Measurements from ENCODE around the gene ALDOC. TPM values are rescaled to one million over a fixed set of nuclear protein-coding genes. Genes with fewer than 3 reads are reported as not detected.

ALDOC gene
- total RNA-seq, 2 donors from 2014 or later: 43.3 to 43.7 TPM

- H3K36me3 ChIP-seq: peaks cover 28% of the 10 kb centered on the region
- H3K4me3 ChIP-seq: peak overlapping the region; percentile 92
- no peaks in the 10 kb centered on the region for H3K27me3 ChIP-seq (replicated peaks; ENCODE audit: insufficient read depth)
- ATAC-seq (ENCODE audit: insufficient number of reproducible peaks, low FRiP score, low read depth) (no peak), DNase-seq (ENCODE audit: low spot score) (no peak)
- H3K27ac ChIP-seq: peak overlapping the region in 1 of 2 donors; percentile 59
- no peaks in the 10 kb centered on the region for H3K9me3 ChIP-seq
- H3K4me1 ChIP-seq (ENCODE audit: control insufficient read depth in 1 of 2, low read depth in 2 of 2): peaks cover 14 to 30% of the 10 kb centered on the region in 2 donors
- TF ChIP-seq, protein P1, sequence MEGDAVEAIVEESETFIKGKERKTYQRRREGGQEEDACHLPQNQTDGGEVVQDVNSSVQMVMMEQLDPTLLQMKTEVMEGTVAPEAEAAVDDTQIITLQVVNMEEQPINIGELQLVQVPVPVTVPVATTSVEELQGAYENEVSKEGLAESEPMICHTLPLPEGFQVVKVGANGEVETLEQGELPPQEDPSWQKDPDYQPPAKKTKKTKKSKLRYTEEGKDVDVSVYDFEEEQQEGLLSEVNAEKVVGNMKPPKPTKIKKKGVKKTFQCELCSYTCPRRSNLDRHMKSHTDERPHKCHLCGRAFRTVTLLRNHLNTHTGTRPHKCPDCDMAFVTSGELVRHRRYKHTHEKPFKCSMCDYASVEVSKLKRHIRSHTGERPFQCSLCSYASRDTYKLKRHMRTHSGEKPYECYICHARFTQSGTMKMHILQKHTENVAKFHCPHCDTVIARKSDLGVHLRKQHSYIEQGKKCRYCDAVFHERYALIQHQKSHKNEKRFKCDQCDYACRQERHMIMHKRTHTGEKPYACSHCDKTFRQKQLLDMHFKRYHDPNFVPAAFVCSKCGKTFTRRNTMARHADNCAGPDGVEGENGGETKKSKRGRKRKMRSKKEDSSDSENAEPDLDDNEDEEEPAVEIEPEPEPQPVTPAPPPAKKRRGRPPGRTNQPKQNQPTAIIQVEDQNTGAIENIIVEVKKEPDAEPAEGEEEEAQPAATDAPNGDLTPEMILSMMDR (IDR thresholded peaks at IDR 0.05): no peak
Measured at GRCh38 chr17:28551421-28552175, 25.1 kb downstream of the ALDOC start.

- Histone ChIP-seq H3K36me3 (peaks cover 20% of the 10 kb centered on the region), H3K27me3 (replicated peaks; ENCODE audit: insufficient read depth) (no peaks in the 10 kb centered on the region), H3K9me3 (no peaks in the 10 kb centered on the region), H3K4me3 (no peak overlapping the region), H3K27ac (no peak overlapping the region), H3K4me1 (ENCODE audit: control insufficient read depth in 1 of 2, low read depth in 2 of 2) (peaks cover 14 to 30% of the 10 kb centered on the region in 2 donors)
- ATAC-seq (ENCODE audit: insufficient number of reproducible peaks, low FRiP score, low read depth): no peak
- no peak for DNase-seq (ENCODE audit: low spot score)
- TF ChIP-seq, protein P1 (IDR thresholded peaks at IDR 0.05): no peak
Measured at GRCh38 chr17:28550858-28551257, 25.8 kb downstream of the ALDOC start.

- ATAC-seq (ENCODE audit: insufficient number of reproducible peaks, low FRiP score, low read depth): no peak
- Histone ChIP-seq H3K4me1 (ENCODE audit: control insufficient read depth in 1 of 2, low read depth in 2 of 2) (peaks cover 14 to 30% of the 10 kb centered on the region in 2 donors), H3K36me3 (peaks cover 10% of the 10 kb centered on the region), H3K27ac (no peak overlapping the region), H3K27me3 (replicated peaks; ENCODE audit: insufficient read depth) (no peaks in the 10 kb centered on the region), H3K9me3 (no peaks in the 10 kb centered on the region), H3K4me3 (no peak overlapping the region)
- TF ChIP-seq, protein P1 (IDR thresholded peaks at IDR 0.05): no peak
- DNase-seq (ENCODE audit: low spot score): no peak
Measured at GRCh38 chr17:28549236-28550132, 27.2 kb downstream of the ALDOC start.

GRCh38 chr17:28548417-28549130 is 28.1 kb downstream of the ALDOC start:
- Histone ChIP-seq H3K27ac (no peak overlapping the region), H3K4me3 (no peak overlapping the region), H3K9me3 (no peaks in the 10 kb centered on the region), H3K4me1 (ENCODE audit: control insufficient read depth in 1 of 2, low read depth in 2 of 2) (peaks cover 14 to 30% of the 10 kb centered on the region in 2 donors), H3K27me3 (replicated peaks; ENCODE audit: insufficient read depth) (no peaks in the 10 kb centered on the region), H3K36me3 (peaks cover 1% of the 10 kb centered on the region)
- ATAC-seq (ENCODE audit: insufficient number of reproducible peaks, low FRiP score, low read depth): no peak
- no peak for DNase-seq (ENCODE audit: low spot score)
- TF ChIP-seq, protein P1 (IDR thresholded peaks at IDR 0.05): peak; percentile 12
